ENCODE results near the gene CAVIN3.

The CAVIN3 gene

DNA sequence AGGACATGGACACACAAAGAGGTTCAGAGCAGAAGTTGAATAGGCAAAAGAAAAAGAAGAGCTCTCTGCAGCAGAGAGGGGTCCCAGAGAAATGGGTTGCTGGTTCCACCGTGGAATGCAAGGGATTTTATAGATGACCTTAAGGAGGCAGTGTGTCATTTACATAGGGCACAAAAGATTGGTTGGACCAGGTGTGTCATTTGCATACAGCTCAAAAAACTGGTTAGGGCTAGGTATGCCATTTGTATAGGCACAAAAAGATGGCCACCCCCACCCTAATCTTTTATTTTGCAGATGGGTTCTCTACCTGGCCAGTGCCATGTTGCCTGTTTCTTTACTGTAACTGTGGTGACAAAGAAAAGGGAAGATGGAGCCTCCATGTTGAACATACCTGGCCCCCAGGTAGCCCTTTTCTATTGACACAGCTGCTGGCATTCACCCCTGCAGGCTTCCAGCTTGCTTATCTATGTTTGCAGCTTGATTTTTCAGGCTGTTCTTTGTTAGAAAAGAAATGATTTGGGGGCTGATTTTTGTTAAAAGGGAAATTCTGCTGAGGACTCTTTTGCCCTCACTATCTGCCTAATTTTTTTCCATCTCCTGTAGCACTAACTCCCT is 3.1 kb upstream of the CAVIN3 start:
- no peak overlapping the region for H3K9ac ChIP-seq (ENCODE audit: low read depth, low read length)
- no peaks in the 10 kb centered on the region for H3K27me3 ChIP-seq (ENCODE audit: control insufficient read depth, insufficient read depth, low read length)
- no peak overlapping the region for H3K4me3 ChIP-seq (ENCODE audit: low read length)
- peaks cover 4% of the 10 kb centered on the region for H3K36me3 ChIP-seq (ENCODE audit: insufficient read depth, low read length)
- no peaks in the 10 kb centered on the region for H3K9me3 ChIP-seq (replicated peaks; ENCODE audit: low read length)
- H3K4me1 ChIP-seq (ENCODE audit: control insufficient read depth, insufficient read depth, low read length) = peaks cover 28% of the 10 kb centered on the region
- no peak overlapping the region for H3K4me2 ChIP-seq (ENCODE audit: low read length)

GRCh38 chr11:6321961-6322362 is 1.7 kb upstream of the CAVIN3 start:
- no peaks in the 10 kb centered on the region for H3K9me3 ChIP-seq (replicated peaks; ENCODE audit: low read length)
- peak overlapping the region; percentile 92 for H3K4me2 ChIP-seq (ENCODE audit: low read length)
- peaks cover 11% of the 10 kb centered on the region for H3K36me3 ChIP-seq (ENCODE audit: insufficient read depth, low read length)
- no peaks in the 10 kb centered on the region for H3K27me3 ChIP-seq (ENCODE audit: control insufficient read depth, insufficient read depth, low read length)
- no peak overlapping the region for H3K4me3 ChIP-seq (ENCODE audit: low read length)
- H3K9ac ChIP-seq (ENCODE audit: low read depth, low read length) = peak overlapping the region; percentile 98
- peaks cover 37% of the 10 kb centered on the region for H3K4me1 ChIP-seq (ENCODE audit: control insufficient read depth, insufficient read depth, low read length)

- H3K27me3 ChIP-seq (ENCODE audit: control insufficient read depth, insufficient read depth, low read length) = no peaks in the 10 kb centered on the region
- H3K36me3 ChIP-seq (ENCODE audit: insufficient read depth, low read length) = peaks cover 11% of the 10 kb centered on the region
- H3K4me3 ChIP-seq (ENCODE audit: low read length) = peak overlapping the region; percentile 83
- H3K4me1 ChIP-seq (ENCODE audit: control insufficient read depth, insufficient read depth, low read length) = peaks cover 37% of the 10 kb centered on the region
- H3K9ac ChIP-seq (ENCODE audit: low read depth, low read length) = peak overlapping the region; percentile 98
- no peaks in the 10 kb centered on the region for H3K9me3 ChIP-seq (replicated peaks; ENCODE audit: low read length)
- H3K4me2 ChIP-seq (ENCODE audit: low read length) = peak overlapping the region; percentile 92
These were observed 1.1 kb upstream of the CAVIN3 start for GRCh38 chr11:6321356-6321755.

DNA sequence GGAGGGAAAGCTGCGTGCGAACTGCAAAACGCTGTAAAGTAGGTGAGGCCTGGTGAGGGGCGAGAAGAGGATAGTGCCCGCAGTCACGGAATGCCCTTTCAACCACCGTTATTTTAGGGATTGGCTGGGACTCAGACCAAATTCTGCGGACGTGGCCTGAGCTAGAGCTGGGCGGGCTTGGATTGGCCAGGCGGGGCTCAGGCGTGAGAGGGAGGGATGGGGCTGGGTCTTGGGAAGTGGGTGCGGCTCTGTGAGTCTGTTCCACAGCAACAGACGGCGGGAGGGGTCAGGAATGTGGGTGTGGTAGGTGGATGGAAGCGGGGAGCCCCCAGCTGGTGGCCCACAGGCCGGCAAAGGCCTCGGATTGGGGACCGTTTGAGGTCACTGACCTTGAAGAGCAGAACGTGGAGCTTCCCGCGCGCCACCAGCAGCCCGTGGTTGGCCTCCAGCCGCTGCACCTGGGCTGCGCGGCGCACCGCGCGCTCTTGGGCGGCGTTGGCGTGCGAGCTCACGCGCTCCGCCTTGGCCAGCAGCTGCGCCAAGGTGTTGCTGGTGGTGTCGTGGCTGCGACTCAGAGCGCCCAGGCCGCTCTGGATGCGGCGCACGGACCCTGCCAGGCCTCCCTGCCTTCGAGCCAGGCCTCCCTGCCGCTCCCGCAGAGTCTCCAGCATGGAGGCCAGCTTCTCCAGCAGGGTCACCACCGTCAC is 444 bp downstream of the CAVIN3 start:
- Histone ChIP-seq H3K4me3 (ENCODE audit: low read length) (peak overlapping the region; percentile 83), H3K27me3 (ENCODE audit: control insufficient read depth, insufficient read depth, low read length) (no peaks in the 10 kb centered on the region), H3K9me3 (replicated peaks; ENCODE audit: low read length) (no peaks in the 10 kb centered on the region), H3K9ac (ENCODE audit: low read depth, low read length) (peak overlapping the region; percentile 98), H3K36me3 (ENCODE audit: insufficient read depth, low read length) (peaks cover 11% of the 10 kb centered on the region), H3K4me2 (ENCODE audit: low read length) (peak overlapping the region; percentile 92), H3K4me1 (ENCODE audit: control insufficient read depth, insufficient read depth, low read length) (peaks cover 37% of the 10 kb centered on the region)

GRCh38 chr11:6319001-6319703 is 1.1 kb downstream of the CAVIN3 start:
- no peaks in the 10 kb centered on the region for H3K27me3 ChIP-seq (ENCODE audit: control insufficient read depth, insufficient read depth, low read length)
- peak overlapping the region; percentile 98 for H3K9ac ChIP-seq (ENCODE audit: low read depth, low read length)
- H3K9me3 ChIP-seq (replicated peaks; ENCODE audit: low read length) = no peaks in the 10 kb centered on the region
- H3K4me2 ChIP-seq (ENCODE audit: low read length) = peak overlapping the region; percentile 92
- peak overlapping the region; percentile 83 for H3K4me3 ChIP-seq (ENCODE audit: low read length)
- peaks cover 37% of the 10 kb centered on the region for H3K4me1 ChIP-seq (ENCODE audit: control insufficient read depth, insufficient read depth, low read length)
- H3K36me3 ChIP-seq (ENCODE audit: insufficient read depth, low read length) = peaks cover 11% of the 10 kb centered on the region

GRCh38 chr11:6318204-6318603 is 2.1 kb downstream of the CAVIN3 start:
- Histone ChIP-seq H3K4me1 (ENCODE audit: control insufficient read depth, insufficient read depth, low read length) (peaks cover 37% of the 10 kb centered on the region), H3K27me3 (ENCODE audit: control insufficient read depth, insufficient read depth, low read length) (no peaks in the 10 kb centered on the region), H3K4me2 (ENCODE audit: low read length) (peak overlapping the region; percentile 92), H3K9ac (ENCODE audit: low read depth, low read length) (peak overlapping the region; percentile 98), H3K36me3 (ENCODE audit: insufficient read depth, low read length) (peaks cover 11% of the 10 kb centered on the region), H3K9me3 (replicated peaks; ENCODE audit: low read length) (no peaks in the 10 kb centered on the region), H3K4me3 (ENCODE audit: low read length) (peak overlapping the region; percentile 83)

DNA sequence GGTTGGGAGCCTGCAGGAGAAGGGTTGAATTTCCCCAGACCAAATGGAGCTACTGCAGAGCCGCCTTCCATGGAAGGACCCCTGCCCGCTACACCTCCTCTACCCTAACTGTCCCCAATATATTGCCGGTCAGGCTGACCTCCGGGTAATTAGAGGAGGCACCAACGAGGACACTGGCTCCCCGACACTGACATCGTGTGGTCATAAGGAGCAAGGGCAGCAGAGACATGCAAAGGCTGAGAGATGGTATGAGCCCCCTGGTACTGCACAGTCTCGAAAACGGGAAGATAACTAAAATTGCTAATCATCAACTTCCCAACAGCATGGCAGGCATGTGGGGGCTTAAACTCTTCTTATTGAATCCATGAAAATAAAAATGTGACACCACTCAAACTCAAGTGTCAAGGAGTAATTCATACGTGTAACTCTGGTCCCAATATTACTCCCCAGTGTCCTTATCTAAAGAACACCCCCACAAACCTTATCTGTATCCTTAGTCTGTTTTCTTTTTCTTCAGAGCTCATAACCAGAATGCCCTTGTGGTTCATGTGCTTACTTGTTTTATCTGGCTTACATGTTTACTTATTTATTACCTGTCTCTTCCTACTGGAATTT is 4.4 kb downstream of the CAVIN3 start:
- H3K9ac ChIP-seq (ENCODE audit: low read depth, low read length) = no peak overlapping the region
- H3K4me2 ChIP-seq (ENCODE audit: low read length) = peak overlapping the region; percentile 72
- no peaks in the 10 kb centered on the region for H3K9me3 ChIP-seq (replicated peaks; ENCODE audit: low read length)
- no peaks in the 10 kb centered on the region for H3K27me3 ChIP-seq (ENCODE audit: control insufficient read depth, insufficient read depth, low read length)
- H3K4me3 ChIP-seq (ENCODE audit: low read length) = no peak overlapping the region
- peaks cover 11% of the 10 kb centered on the region for H3K36me3 ChIP-seq (ENCODE audit: insufficient read depth, low read length)
- H3K4me1 ChIP-seq (ENCODE audit: control insufficient read depth, insufficient read depth, low read length) = peaks cover 22% of the 10 kb centered on the region

DNA sequence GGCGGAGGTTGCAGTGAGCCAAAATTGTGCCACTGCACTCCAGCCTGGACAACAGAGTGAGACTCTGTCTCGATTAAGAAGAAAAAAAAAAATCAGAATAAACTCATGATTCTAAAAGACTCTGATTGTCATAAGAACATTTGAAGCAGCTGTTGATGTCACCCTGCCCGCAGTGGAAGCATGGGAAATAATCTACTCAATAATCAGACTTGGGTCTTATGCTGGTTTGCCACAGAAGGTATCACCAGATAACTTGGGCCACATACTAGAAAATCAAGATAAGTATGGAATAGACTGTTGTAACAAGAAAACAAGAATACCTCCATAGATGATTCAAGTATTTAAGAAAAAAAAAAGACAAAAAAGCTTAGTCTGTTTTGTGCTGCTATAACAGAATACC is 8.2 kb downstream of the CAVIN3 start:
- H3K4me2 ChIP-seq (ENCODE audit: low read length) = no peak overlapping the region
- no peaks in the 10 kb centered on the region for H3K36me3 ChIP-seq (ENCODE audit: insufficient read depth, low read length)
- no peaks in the 10 kb centered on the region for H3K27me3 ChIP-seq (ENCODE audit: control insufficient read depth, insufficient read depth, low read length)
- H3K4me3 ChIP-seq (ENCODE audit: low read length) = no peak overlapping the region
- no peaks in the 10 kb centered on the region for H3K4me1 ChIP-seq (ENCODE audit: control insufficient read depth, insufficient read depth, low read length)
- H3K9ac ChIP-seq (ENCODE audit: low read depth, low read length) = no peak overlapping the region
- no peaks in the 10 kb centered on the region for H3K9me3 ChIP-seq (replicated peaks; ENCODE audit: low read length)

DNA sequence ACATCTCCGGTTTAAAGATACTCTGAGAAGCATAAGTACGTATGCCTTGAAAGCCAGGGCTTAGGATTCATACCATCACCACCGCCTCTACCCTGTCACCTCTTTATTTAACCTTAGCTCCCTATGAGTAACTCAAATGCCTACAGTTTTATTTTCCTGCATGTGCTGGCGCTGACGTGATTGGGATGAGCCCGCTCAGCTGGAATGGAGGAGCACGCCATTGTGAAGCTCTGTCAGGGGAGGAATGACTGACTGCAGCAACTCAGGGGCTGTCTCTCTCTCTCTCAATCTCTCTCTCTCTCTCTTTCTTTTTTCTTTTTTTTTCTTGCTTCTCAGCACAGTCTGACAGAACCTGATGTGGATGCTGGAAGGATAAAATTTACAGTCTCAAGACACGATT is 12.4 kb downstream of the CAVIN3 start:
- no peak overlapping the region for H3K4me2 ChIP-seq (ENCODE audit: low read length)
- H3K27me3 ChIP-seq (ENCODE audit: control insufficient read depth, insufficient read depth, low read length) = peaks cover 16% of the 10 kb centered on the region

DNA sequence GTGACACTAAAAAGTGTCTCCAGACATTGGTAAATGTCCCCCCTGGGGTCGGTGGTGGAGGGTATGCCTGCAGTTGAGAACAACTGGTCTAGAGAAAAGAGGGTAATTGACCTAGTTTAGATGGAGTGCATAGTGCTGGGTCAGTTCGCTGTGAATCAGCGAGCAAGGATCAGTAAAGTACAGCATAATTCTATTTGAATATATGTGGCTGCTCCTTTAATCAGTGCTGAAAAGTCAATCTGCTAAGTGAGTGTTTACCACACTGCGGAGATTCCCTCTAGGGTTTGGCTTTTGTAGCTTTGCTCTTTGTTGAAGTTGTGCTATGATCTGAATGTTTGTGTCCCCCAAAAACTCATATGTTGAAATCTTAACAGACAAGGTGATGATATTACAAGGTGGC is 15.0 kb downstream of the CAVIN3 start:
- H3K9ac ChIP-seq (ENCODE audit: low read depth, low read length) = no peak overlapping the region
- H3K4me2 ChIP-seq (ENCODE audit: low read length) = no peak overlapping the region
- no peaks in the 10 kb centered on the region for H3K9me3 ChIP-seq (replicated peaks; ENCODE audit: low read length)
- no peaks in the 10 kb centered on the region for H3K4me1 ChIP-seq (ENCODE audit: control insufficient read depth, insufficient read depth, low read length)
- peaks cover 16% of the 10 kb centered on the region for H3K27me3 ChIP-seq (ENCODE audit: control insufficient read depth, insufficient read depth, low read length)
- no peak overlapping the region for H3K4me3 ChIP-seq (ENCODE audit: low read length)
- no peaks in the 10 kb centered on the region for H3K36me3 ChIP-seq (ENCODE audit: insufficient read depth, low read length)

More for the DNA sequence above, 12.4 kb downstream of the CAVIN3 start:
- Histone ChIP-seq H3K9ac (ENCODE audit: low read depth, low read length) (no peak overlapping the region), H3K4me3 (ENCODE audit: low read length) (no peak overlapping the region), H3K9me3 (replicated peaks; ENCODE audit: low read length) (no peaks in the 10 kb centered on the region), H3K4me1 (ENCODE audit: control insufficient read depth, insufficient read depth, low read length) (no peaks in the 10 kb centered on the region), H3K36me3 (ENCODE audit: insufficient read depth, low read length) (no peaks in the 10 kb centered on the region)

GRCh38 chr11:6303661-6304060 is 16.6 kb downstream of the CAVIN3 start:
- Histone ChIP-seq H3K27me3 (ENCODE audit: control insufficient read depth, insufficient read depth, low read length) (peaks cover 16% of the 10 kb centered on the region), H3K36me3 (ENCODE audit: insufficient read depth, low read length) (no peaks in the 10 kb centered on the region), H3K9ac (ENCODE audit: low read depth, low read length) (no peak overlapping the region), H3K4me3 (ENCODE audit: low read length) (no peak overlapping the region), H3K4me2 (ENCODE audit: low read length) (no peak overlapping the region), H3K9me3 (replicated peaks; ENCODE audit: low read length) (no peaks in the 10 kb centered on the region), H3K4me1 (ENCODE audit: control insufficient read depth, insufficient read depth, low read length) (no peaks in the 10 kb centered on the region)
